ENCODE data around the gene DENND6B. TPM values are rescaled to one million over a fixed set of nuclear protein-coding genes. Genes with fewer than 3 reads are reported as not detected.

DENND6B gene
- total and polyA plus RNA-seq, 2 of the 13 experiments (the other 11 are each of a cell fraction or from before 2014, with no cell fraction given) = 0.95 to 3.8 TPM

DNA sequence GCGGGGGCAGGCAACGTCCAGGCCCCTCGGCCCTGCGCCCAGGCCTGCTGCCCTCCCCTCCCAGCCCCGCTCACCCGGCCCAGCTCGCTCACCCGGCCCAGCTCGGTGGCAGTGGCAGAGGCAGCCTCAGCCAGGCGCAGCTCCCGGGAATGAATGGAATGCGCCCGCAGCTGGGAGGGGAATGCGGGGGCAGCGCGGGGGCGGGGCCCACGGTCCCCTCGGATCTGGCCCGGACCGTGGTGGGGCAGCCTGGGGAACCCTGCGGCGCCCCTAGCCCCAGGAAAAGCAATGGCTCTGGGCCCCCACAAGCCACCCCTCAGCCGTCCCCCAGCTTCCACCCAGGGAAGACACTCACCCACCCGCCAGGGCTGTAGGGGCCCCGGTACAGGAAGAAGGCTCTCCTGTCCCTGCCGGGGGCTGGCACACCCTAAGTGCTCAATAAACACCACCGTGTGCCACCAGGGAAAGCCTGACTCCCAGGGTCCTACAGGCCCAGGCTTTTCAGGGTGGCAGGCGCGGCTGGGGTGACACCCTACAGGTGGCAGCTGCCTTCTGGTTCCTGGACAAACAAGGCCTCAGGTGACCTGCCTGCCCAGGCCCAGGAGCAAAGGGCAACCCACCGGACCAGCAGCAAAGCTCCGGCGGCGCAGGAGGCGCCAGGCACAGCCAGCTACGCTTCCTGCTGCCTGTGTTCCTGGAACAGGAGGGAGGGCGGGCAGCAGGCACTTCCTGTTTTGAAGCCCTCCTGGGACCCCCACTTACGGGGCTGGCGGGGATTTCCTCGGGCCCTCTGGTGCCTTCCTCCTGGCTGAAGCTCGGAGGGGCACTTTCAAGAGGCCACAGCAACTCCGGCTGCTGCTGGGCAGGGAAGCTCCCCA, 33.1 kb downstream of the DENND6B start (continued):
- peak; percentile 59; the same call in 1 of the 2 replicates for TF ChIP-seq ZNF350 (CRISPR knock-in tag; IDR thresholded peaks at IDR 0.05; ENCODE audit: borderline replicate concordance, low read depth)
- peak; percentile 74; the same call in 1 of the 2 replicates for TF ChIP-seq ZNF367 (CRISPR knock-in tag; IDR thresholded peaks at IDR 0.05; ENCODE audit: borderline replicate concordance)
- peak; percentile 74 for TF ChIP-seq ISL2 (CRISPR knock-in tag; IDR thresholded peaks at IDR 0.05)
- TF ChIP-seq ADNP (CRISPR knock-in tag; IDR thresholded peaks at IDR 0.05) = no peak; the same call in 1 of the 2 replicates
- TF ChIP-seq TBX2 (CRISPR knock-in tag; IDR thresholded peaks at IDR 0.05; ENCODE audit: borderline replicate concordance) = peak; percentile 75
- TF ChIP-seq NKX3-1 (CRISPR knock-in tag; IDR thresholded peaks at IDR 0.05) = peak; percentile 47; the same call in 1 of the 2 replicates
- peak; percentile 73 for TF ChIP-seq XRCC5 (optimal IDR thresholded peaks at IDR 0.05; ENCODE audit: low read length)
- TF ChIP-seq HOXD1 (CRISPR knock-in tag; IDR thresholded peaks at IDR 0.05) = peak; percentile 91; the same call in 1 of the 2 replicates
- peak; percentile 81 for TF ChIP-seq ERF (CRISPR knock-in tag; IDR thresholded peaks at IDR 0.05)
- peak in 1 of 2 experiments; percentile 78; a peak in 2 of 4 replicates for TF ChIP-seq KLF16 (CRISPR knock-in tag; IDR thresholded peaks at IDR 0.05)
- peak; percentile 39; the same call in 1 of the 3 replicates for TF ChIP-seq MXI1 (IDR thresholded peaks at IDR 0.05; ENCODE audit: borderline replicate concordance, low read depth, low read length)
- TF ChIP-seq IRX3 (CRISPR knock-in tag; IDR thresholded peaks at IDR 0.05; ENCODE audit: borderline replicate concordance, low read depth) = 0 out of 2 replicates have a peak, but pooled peaks have one; percentile 59
- TF ChIP-seq ZNF556 (CRISPR knock-in tag; IDR thresholded peaks at IDR 0.05; ENCODE audit: borderline replicate concordance) = peak; percentile 85; the same call in 1 of the 2 replicates
- TF ChIP-seq KAT2B (IDR thresholded peaks at IDR 0.05; ENCODE audit: borderline replicate concordance, low read depth, low read length) = no peak
- TF ChIP-seq, protein P1, sequence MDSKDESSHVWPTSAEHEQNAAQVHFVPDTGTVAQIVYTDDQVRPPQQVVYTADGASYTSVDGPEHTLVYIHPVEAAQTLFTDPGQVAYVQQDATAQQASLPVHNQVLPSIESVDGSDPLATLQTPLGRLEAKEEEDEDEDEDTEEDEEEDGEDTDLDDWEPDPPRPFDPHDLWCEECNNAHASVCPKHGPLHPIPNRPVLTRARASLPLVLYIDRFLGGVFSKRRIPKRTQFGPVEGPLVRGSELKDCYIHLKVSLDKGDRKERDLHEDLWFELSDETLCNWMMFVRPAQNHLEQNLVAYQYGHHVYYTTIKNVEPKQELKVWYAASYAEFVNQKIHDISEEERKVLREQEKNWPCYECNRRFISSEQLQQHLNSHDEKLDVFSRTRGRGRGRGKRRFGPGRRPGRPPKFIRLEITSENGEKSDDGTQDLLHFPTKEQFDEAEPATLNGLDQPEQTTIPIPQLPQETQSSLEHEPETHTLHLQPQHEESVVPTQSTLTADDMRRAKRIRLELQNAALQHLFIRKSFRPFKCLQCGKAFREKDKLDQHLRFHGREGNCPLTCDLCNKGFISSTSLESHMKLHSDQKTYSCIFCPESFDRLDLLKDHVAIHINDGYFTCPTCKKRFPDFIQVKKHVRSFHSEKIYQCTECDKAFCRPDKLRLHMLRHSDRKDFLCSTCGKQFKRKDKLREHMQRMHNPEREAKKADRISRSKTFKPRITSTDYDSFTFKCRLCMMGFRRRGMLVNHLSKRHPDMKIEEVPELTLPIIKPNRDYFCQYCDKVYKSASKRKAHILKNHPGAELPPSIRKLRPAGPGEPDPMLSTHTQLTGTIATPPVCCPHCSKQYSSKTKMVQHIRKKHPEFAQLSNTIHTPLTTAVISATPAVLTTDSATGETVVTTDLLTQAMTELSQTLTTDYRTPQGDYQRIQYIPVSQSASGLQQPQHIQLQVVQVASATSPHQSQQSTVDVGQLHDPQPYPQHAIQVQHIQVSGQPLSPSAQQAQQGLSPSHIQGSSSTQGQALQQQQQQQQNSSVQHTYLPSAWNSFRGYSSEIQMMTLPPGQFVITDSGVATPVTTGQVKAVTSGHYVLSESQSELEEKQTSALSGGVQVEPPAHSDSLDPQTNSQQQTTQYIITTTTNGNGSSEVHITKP (CRISPR knock-in tag; IDR thresholded peaks at IDR 0.05; ENCODE audit: low read depth) = no peak
- peak; percentile 86 for TF ChIP-seq BCL6 (CRISPR knock-in tag; IDR thresholded peaks at IDR 0.05)
- TF ChIP-seq ZNF382 (CRISPR knock-in tag; IDR thresholded peaks at IDR 0.05; ENCODE audit: borderline replicate concordance) = no peak
- no peak for TF ChIP-seq HHEX (CRISPR knock-in tag; IDR thresholded peaks at IDR 0.05)
- TF ChIP-seq ZNF484 (CRISPR knock-in tag; IDR thresholded peaks at IDR 0.05; ENCODE audit: borderline replicate concordance, low read depth) = no peak
- TF ChIP-seq, protein P2, sequence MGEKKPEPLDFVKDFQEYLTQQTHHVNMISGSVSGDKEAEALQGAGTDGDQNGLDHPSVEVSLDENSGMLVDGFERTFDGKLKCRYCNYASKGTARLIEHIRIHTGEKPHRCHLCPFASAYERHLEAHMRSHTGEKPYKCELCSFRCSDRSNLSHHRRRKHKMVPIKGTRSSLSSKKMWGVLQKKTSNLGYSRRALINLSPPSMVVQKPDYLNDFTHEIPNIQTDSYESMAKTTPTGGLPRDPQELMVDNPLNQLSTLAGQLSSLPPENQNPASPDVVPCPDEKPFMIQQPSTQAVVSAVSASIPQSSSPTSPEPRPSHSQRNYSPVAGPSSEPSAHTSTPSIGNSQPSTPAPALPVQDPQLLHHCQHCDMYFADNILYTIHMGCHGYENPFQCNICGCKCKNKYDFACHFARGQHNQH (CRISPR knock-in tag; IDR thresholded peaks at IDR 0.05) = peak; percentile 87
- TF ChIP-seq ZNF891 (CRISPR knock-in tag; IDR thresholded peaks at IDR 0.05) = no peak
- TF ChIP-seq FOSL2 (CRISPR knock-in tag; IDR thresholded peaks at IDR 0.05) = peak; percentile 62
- TF ChIP-seq MIER2 (CRISPR knock-in tag; IDR thresholded peaks at IDR 0.05) = peak; percentile 55; the same call in 1 of the 2 replicates
- TF ChIP-seq RARG (CRISPR knock-in tag; IDR thresholded peaks at IDR 0.05; ENCODE audit: low read depth) = no peak
- no peak; the same call in 1 of the 2 replicates for TF ChIP-seq REL (CRISPR knock-in tag; conservative IDR thresholded peaks at IDR 0.05)
- peak; percentile 62 for TF ChIP-seq BORCS8-MEF2B (CRISPR knock-in tag; IDR thresholded peaks at IDR 0.05)

All from HepG2 (cell line).